GDM1 (cell line): ENCODE results near the gene CAMTA2.

Experiments
- DNase-seq: peaks from one replicate; lab custom pipeline; 2025; lab: John Stamatoyannopoulos, UW

Gene CAMTA2

GRCh38 chr17:4999430-5000093, 12.1 kb upstream of the CAMTA2 start:
- no peak for DNase-seq

- DNase-seq = no peak
These were observed 11.4 kb upstream of the CAMTA2 start for GRCh38 chr17:4998732-4999429.

- DNase-seq = no peak
These were observed 10.7 kb upstream of the CAMTA2 start for GRCh38 chr17:4998027-4998731.

GRCh38 chr17:4997302-4998026, 10.0 kb upstream of the CAMTA2 start, which contains the start of the genes INCA1 and KIF1C:
INCA1 (minus strand) TSS chr17:4997522; CDS start chr17:4994437, 3,085 bp downstream.
KIF1C (plus strand) TSS chr17:4997950; CDS start chr17:5000247, 2,297 bp downstream.
- peak; percentile 85 for DNase-seq

GRCh38 chr17:4994081-4994595, 6.7 kb upstream of the CAMTA2 start:
- DNase-seq = no peak

GRCh38 chr17:4987767-4988567, 492 bp upstream of the CAMTA2 start:
- no peak for DNase-seq

GRCh38 chr17:4986403-4986802, 1.1 kb downstream of the CAMTA2 start:
- no peak for DNase-seq

- DNase-seq = no peak
These were observed 5.2 kb downstream of the CAMTA2 start for GRCh38 chr17:4982305-4982704.

GRCh38 chr17:4980644-4981216, 6.7 kb downstream of the CAMTA2 start:
- DNase-seq = peak; percentile 53

GRCh38 chr17:4978726-4979125, 8.7 kb downstream of the CAMTA2 start:
- DNase-seq = peak; percentile 73

- no peak for DNase-seq
These were observed 13.3 kb downstream of the CAMTA2 start for GRCh38 chr17:4974115-4974670.

- no peak for DNase-seq
These were observed 14.0 kb downstream of the CAMTA2 start for GRCh38 chr17:4973256-4974114.

- no peak for DNase-seq
These were observed 14.7 kb downstream of the CAMTA2 start for GRCh38 chr17:4972752-4973151.

- no peak for DNase-seq
These were observed 15.2 kb downstream of the CAMTA2 start for GRCh38 chr17:4972322-4972721.

- no peak for DNase-seq
These were observed 15.6 kb downstream of the CAMTA2 start for GRCh38 chr17:4971826-4972225.

GRCh38 chr17:4970273-4970672, 17.2 kb downstream of the CAMTA2 start:
- DNase-seq = no peak

- DNase-seq = no peak
These were observed 17.8 kb downstream of the CAMTA2 start for GRCh38 chr17:4969551-4970173.

- no peak for DNase-seq
These were observed 18.4 kb downstream of the CAMTA2 start for GRCh38 chr17:4969047-4969550.
